Kidney (tissue), 14 donors: Measurements from ENCODE around the gene CYB561A3. TPM values are rescaled to one million over a fixed set of nuclear protein-coding genes. Genes with fewer than 3 reads are reported as not detected.

ENCODE experiments used
- DNase-seq, 5 donors: peaks; one replicate each; pipeline ENCODE4 v3.0.0-alpha.2; 2013 to 2020
- FAIRE-seq: peaks from 2 replicates; lab custom pipeline; 2012; peaks lifted over from hg19 to GRCh38; lab: Jason Lieb, UNC
- H3K27ac ChIP-seq, 2 donors: one replicate each; pipeline ENCODE4 v1.7.0; 2013; ENCODE audit warnings: low read depth in 2 of 2, low read length in 2 of 2, inconsistent platforms in 1 of 2
- H3K27me3 ChIP-seq: one replicate; pipeline ENCODE4 v1.7.1; 2013; ENCODE audit warnings: low read length, inconsistent platforms; ENCODE audit not compliant: control insufficient read depth, insufficient read depth
- H3K36me3 ChIP-seq, 3 donors: one replicate each; pipeline versions ENCODE4 v1.7.0 to v1.7.1; 2013; ENCODE audit warnings: low read length in 3 of 3, control low read depth in 1 of 3, inconsistent platforms in 1 of 3; ENCODE audit not compliant: insufficient read depth in 3 of 3, control insufficient read depth in 2 of 3
- H3K4me1 ChIP-seq, 3 donors: one replicate each; pipeline versions ENCODE4 v1.7.0 to v1.7.1; 2013; ENCODE audit warnings: low read length in 3 of 3, inconsistent platforms in 1 of 3, low read depth in 1 of 3; ENCODE audit not compliant: control insufficient read depth in 2 of 3, insufficient read depth in 2 of 3
- H3K4me3 ChIP-seq, 3 donors: one replicate each; pipeline versions ENCODE4 v1.7.0 to v1.8.1; 2013; ENCODE audit warnings: low read length in 3 of 3, control low read depth in 1 of 3, inconsistent platforms in 1 of 3
- H3K9ac ChIP-seq, 3 donors: one replicate each; pipeline versions ENCODE4 v1.7.0 to v1.7.1; 2013; ENCODE audit warnings: low read length in 3 of 3, control low read depth in 1 of 3, inconsistent platforms in 1 of 3
- H3K9me3 ChIP-seq, 3 donors: one replicate each; pipeline versions ENCODE4 v1.7.0 to v1.7.1; 2013; ENCODE audit warnings: low read length in 3 of 3, control low read depth in 1 of 3, inconsistent platforms in 1 of 3; ENCODE audit not compliant: control insufficient read depth in 2 of 3, insufficient read depth in 1 of 3
- intact Hi-C: fragments of 100-400 bp; cut with DNase I; formaldehyde crosslinking; loops from one replicate; pipeline ENCODE4 v1.11.1; 2022
- polyA plus RNA-seq: library from polyadenylated mRNA; stranded (reverse); fragments of 350-450 nt; fragmentation: Illumina TruSeq; extraction: RNeasy Lipid Tissue Mini Kit (QIAGEN cat#74804); gene quantifications from one replicate; pipeline ENCODE4 v1.2.3, GENCODE V29; 2014; ENCODE audit warnings: low read depth, low replicate concordance; ENCODE audit not compliant: insufficient read depth
- total RNA-seq: library from RNA; stranded (reverse); fragmentation: NEBNext Ultra II Directional; extraction: Animal tissue kit (Norgen Biotek cat#: 25700); gene quantifications from one replicate; pipeline ENCODE4 v1.2.1, GENCODE V29; 2021
- TF ChIP-seq, protein P1 (sequence below): IDR thresholded peaks from 3 replicates; pipeline ENCODE4 v1.5.1; 2012; ENCODE audit warnings: mild to moderate bottlenecking, moderate library complexity, borderline replicate concordance; ENCODE audit not compliant: insufficient read depth; ENCODE audit errors: extremely low read depth
- donor health status: control.
- donor health status: control.
- donor health status: control.
- donor health status: control.
- donor health status: control.
- donor health status: DM: yes; HTN: yes; CAD: no.
- donor health status: Normal renal cell carcinoma (clear cell type).

Gene CYB561A3
- total and polyA plus RNA-seq, 2 donors from 2014 or later: 29.7 to 36.8 TPM

DNA sequence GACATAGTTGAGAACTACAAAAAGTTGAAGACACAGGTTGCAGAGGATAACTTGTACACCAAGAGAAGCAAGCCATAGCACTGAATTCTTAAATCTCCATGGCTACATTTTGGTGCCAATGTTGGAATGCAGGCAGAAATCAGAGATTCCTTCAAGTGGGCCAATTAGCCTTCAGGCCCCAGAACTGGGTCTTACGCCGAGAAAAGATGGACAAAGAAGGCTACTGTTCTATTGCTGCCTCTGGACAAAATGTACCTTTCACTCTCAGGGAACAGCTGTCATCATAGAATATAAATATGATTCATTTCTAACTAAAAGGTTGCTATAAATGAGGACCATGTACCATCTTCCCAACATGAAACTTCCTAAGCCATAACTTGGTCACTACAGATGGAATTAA, 44.4 kb upstream of the CYB561A3 start:
- H3K27me3 ChIP-seq: no peaks in the 10 kb centered on the region
- no peaks in the 10 kb centered on the region for H3K9me3 ChIP-seq
- TF ChIP-seq, protein P1, sequence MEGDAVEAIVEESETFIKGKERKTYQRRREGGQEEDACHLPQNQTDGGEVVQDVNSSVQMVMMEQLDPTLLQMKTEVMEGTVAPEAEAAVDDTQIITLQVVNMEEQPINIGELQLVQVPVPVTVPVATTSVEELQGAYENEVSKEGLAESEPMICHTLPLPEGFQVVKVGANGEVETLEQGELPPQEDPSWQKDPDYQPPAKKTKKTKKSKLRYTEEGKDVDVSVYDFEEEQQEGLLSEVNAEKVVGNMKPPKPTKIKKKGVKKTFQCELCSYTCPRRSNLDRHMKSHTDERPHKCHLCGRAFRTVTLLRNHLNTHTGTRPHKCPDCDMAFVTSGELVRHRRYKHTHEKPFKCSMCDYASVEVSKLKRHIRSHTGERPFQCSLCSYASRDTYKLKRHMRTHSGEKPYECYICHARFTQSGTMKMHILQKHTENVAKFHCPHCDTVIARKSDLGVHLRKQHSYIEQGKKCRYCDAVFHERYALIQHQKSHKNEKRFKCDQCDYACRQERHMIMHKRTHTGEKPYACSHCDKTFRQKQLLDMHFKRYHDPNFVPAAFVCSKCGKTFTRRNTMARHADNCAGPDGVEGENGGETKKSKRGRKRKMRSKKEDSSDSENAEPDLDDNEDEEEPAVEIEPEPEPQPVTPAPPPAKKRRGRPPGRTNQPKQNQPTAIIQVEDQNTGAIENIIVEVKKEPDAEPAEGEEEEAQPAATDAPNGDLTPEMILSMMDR: no peak
- H3K27ac ChIP-seq: no peak overlapping the region
- H3K4me1 ChIP-seq: no peaks in the 10 kb centered on the region
- H3K4me3 ChIP-seq: no peak overlapping the region
- H3K9ac ChIP-seq: no peak overlapping the region
- DNase-seq (no peak), FAIRE-seq (no peak)
- intact Hi-C loops: no loop called here
- H3K36me3 ChIP-seq: peaks cover 8 to 69% (median 55%) of the 10 kb centered on the region in 3 donors

DNA sequence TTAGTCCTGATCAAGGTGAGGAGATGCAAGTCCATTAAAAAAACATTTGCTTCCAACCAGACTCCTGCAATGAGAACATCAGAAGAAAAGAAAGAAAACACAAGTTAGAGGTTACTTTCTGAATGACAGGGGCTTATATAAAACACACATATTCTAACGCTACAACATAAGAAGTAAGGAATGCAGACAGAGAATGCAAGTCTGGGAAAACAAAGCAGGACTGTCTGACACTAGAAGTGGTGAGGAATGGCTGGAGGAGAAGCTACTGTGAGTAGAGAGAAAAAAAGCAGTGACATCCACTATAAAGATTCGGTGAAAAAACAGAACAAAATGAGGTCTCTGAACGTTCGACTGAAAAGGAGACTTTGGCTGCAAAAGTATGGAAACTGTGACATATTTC, 43.0 kb upstream of the CYB561A3 start:
- no peak for DNase-seq
- FAIRE-seq: no peak
- intact Hi-C loops: no loop called here
- Histone ChIP-seq H3K4me3 (no peak overlapping the region), H3K27ac (no peak overlapping the region), H3K4me1 (no peaks in the 10 kb centered on the region), H3K36me3 (peaks cover 6 to 59% (median 47%) of the 10 kb centered on the region in 3 donors), H3K9me3 (no peaks in the 10 kb centered on the region), H3K9ac (no peak overlapping the region), H3K27me3 (no peaks in the 10 kb centered on the region)
- TF ChIP-seq, protein P1: no peak

DNA sequence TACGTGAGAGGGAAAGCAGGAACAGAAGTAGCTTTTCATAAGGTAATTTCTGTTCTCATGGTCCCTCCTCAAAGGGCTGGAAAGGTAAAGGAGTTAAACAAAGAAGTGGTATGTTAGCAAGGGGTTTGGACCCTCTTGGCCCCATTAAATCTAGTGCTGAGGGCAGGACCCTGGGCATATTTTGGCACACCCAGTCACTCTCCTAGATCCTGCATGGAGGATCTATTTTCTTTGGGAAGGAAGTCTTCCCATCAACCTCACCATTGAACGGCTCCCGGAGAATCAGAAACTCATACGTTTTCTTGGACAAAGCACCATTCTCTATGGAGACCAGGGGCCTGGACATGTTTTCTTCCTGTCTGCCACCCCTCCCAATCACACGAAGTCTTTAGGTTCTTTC, 42.4 kb upstream of the CYB561A3 start:
- Histone ChIP-seq H3K4me1 (no peaks in the 10 kb centered on the region), H3K27ac (no peak overlapping the region), H3K9me3 (no peaks in the 10 kb centered on the region), H3K27me3 (no peaks in the 10 kb centered on the region), H3K9ac (no peak overlapping the region), H3K4me3 (no peak overlapping the region), H3K36me3 (peaks cover 6 to 59% (median 47%) of the 10 kb centered on the region in 3 donors)
- FAIRE-seq (no peak), DNase-seq (no peak)
- TF ChIP-seq, protein P1: no peak
- intact Hi-C loops: no loop called here

DNA sequence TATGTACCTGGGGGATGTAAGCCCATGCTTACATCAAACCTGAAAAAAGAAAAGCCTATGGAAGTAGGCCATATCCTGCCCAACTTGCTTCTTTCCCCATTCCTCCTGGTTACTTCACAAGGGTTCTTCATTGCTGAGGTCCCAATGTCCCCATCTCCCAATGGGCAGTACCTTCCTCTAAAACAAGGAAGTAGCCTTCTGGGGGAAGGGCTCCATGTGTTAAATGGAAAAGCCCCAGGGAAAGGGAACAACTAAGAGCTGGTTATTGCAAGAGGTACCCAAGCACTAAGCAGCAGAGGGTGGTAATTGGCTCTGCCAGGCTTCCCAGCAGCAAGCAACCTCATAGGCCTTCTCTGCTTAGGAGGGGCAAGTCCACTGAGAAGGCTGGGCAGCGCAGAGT, 42.0 kb upstream of the CYB561A3 start:
- Histone ChIP-seq H3K9me3 (no peaks in the 10 kb centered on the region), H3K4me1 (no peaks in the 10 kb centered on the region), H3K36me3 (peaks cover 6 to 57% (median 45%) of the 10 kb centered on the region in 3 donors), H3K27ac (no peak overlapping the region), H3K27me3 (no peaks in the 10 kb centered on the region), H3K4me3 (no peak overlapping the region), H3K9ac (no peak overlapping the region)
- FAIRE-seq (no peak), DNase-seq (no peak)
- intact Hi-C loops: no loop called here
- TF ChIP-seq, protein P1: no peak
